Breast epithelium (tissue), 3 donors: ENCODE measurements around the gene CBX7.

ENCODE experiments used
- CTCF ChIP-seq, 3 donors: fragments of 450-650 bp; IDR thresholded peaks; one replicate each; pipeline ENCODE4 v1.5.1; 2016 to 2017; ENCODE audit warnings: antibody characterized with exemption in 3 of 3, mild to moderate bottlenecking in 3 of 3, moderate library complexity in 3 of 3
- POLR2A ChIP-seq: fragments of 450-650 bp; IDR thresholded peaks from one replicate; pipeline ENCODE4 v1.6.1; 2016; ENCODE audit warnings: antibody characterized with exemption, mild to moderate bottlenecking, moderate library complexity

GRCh38 chr22:39177456-39177775 lies 24.9 kb upstream of the CBX7 start:
- no peak for TF ChIP-seq CTCF (IDR thresholded peaks at IDR 0.05)
- TF ChIP-seq POLR2A = no peak
